Measurements from ENCODE around the gene CYGB. TPM values are rescaled to one million over a fixed set of nuclear protein-coding genes. Genes with fewer than 3 reads are reported as not detected.

Gene CYGB
- 24.6 TPM for total RNA-seq

GRCh38 chr17:76537578-76538280, at the start of gene CYGB:
Gene CYGB, minus strand, starts transcription at chr17:76537709. Its CDS starts 167 bp downstream, at chr17:76537542.
- no peak for DNase-seq (ENCODE audit: low spot score)

- DNase-seq (ENCODE audit: low spot score) = peak; percentile 76
Measured at GRCh38 chr17:76586741-76587487, 49.4 kb upstream of the CYGB start.

GRCh38 chr17:76585649-76586593, 48.4 kb upstream of the CYGB start, which contains the start of gene ST6GALNAC2:
Gene ST6GALNAC2, minus strand, starts transcription at chr17:76585860. Its CDS starts 52 bp downstream, at chr17:76585808.
- peak; percentile 72 for DNase-seq (ENCODE audit: low spot score)

GRCh38 chr17:76585033-76585648, 47.6 kb upstream of the CYGB start:
- DNase-seq (ENCODE audit: low spot score) = no peak

- DNase-seq (ENCODE audit: low spot score) = no peak
Measured at GRCh38 chr17:76584427-76585032, 47.0 kb upstream of the CYGB start.

GRCh38 chr17:76582660-76583059, 45.2 kb upstream of the CYGB start:
- no peak for DNase-seq (ENCODE audit: low spot score)

GRCh38 chr17:76581515-76581914, 44.0 kb upstream of the CYGB start:
- no peak for DNase-seq (ENCODE audit: low spot score)

- DNase-seq (ENCODE audit: low spot score) = no peak
Measured at GRCh38 chr17:76579281-76579680, 41.8 kb upstream of the CYGB start.

GRCh38 chr17:76578376-76578775, 40.9 kb upstream of the CYGB start:
- no peak for DNase-seq (ENCODE audit: low spot score)

GRCh38 chr17:76577876-76578275, 40.4 kb upstream of the CYGB start:
- DNase-seq (ENCODE audit: low spot score) = no peak

GRCh38 chr17:76576189-76576588, 38.7 kb upstream of the CYGB start:
- DNase-seq (ENCODE audit: low spot score) = no peak

- no peak for DNase-seq (ENCODE audit: low spot score)
Measured at GRCh38 chr17:76575570-76575969, 38.1 kb upstream of the CYGB start.

GRCh38 chr17:76574166-76574565, 36.7 kb upstream of the CYGB start:
- DNase-seq (ENCODE audit: low spot score) = no peak

GRCh38 chr17:76573096-76573495, 35.6 kb upstream of the CYGB start:
- DNase-seq (ENCODE audit: low spot score) = no peak

- no peak for DNase-seq (ENCODE audit: low spot score)
Measured at GRCh38 chr17:76572201-76572910, 34.8 kb upstream of the CYGB start.

GRCh38 chr17:76570877-76571471, 33.5 kb upstream of the CYGB start:
- DNase-seq (ENCODE audit: low spot score) = no peak

- DNase-seq (ENCODE audit: low spot score) = no peak
Measured at GRCh38 chr17:76570457-76570856, 32.9 kb upstream of the CYGB start.

- DNase-seq (ENCODE audit: low spot score) = no peak
Measured at GRCh38 chr17:76569607-76570279, 32.2 kb upstream of the CYGB start.

GRCh38 chr17:76568811-76569221, 31.3 kb upstream of the CYGB start:
- DNase-seq (ENCODE audit: low spot score) = no peak

All from ureter (tissue), 1 donor.